ENCODE measurements around the gene INHBB.

Gene INHBB

GRCh38 chr2:120358734-120359465 is 13.0 kb downstream of the INHBB start:
- no peak for DNase-seq

- DNase-seq, result no peak
Measured at GRCh38 chr2:120360307-120360855, 14.4 kb downstream of the INHBB start.

- no peak for DNase-seq
Measured at GRCh38 chr2:120362926-120363325, 17.0 kb downstream of the INHBB start.

GRCh38 chr2:120365236-120365793 is 19.4 kb downstream of the INHBB start:
- no peak for DNase-seq

GRCh38 chr2:120366698-120367097 is 20.8 kb downstream of the INHBB start:
- DNase-seq, result no peak

GRCh38 chr2:120367221-120367620 is 21.3 kb downstream of the INHBB start:
- DNase-seq, result no peak

- DNase-seq, result peak; percentile 57
Measured at GRCh38 chr2:120367649-120368048, 21.7 kb downstream of the INHBB start.

GRCh38 chr2:120368086-120368485 is 22.1 kb downstream of the INHBB start:
- DNase-seq, result no peak

- DNase-seq, result no peak
Measured at GRCh38 chr2:120369250-120369649, 23.3 kb downstream of the INHBB start.

GRCh38 chr2:120371969-120372625 is 26.2 kb downstream of the INHBB start:
- DNase-seq, result no peak

GRCh38 chr2:120372816-120373215 is 26.9 kb downstream of the INHBB start:
- no peak for DNase-seq

GRCh38 chr2:120373424-120373823 is 27.5 kb downstream of the INHBB start:
- no peak for DNase-seq

- no peak for DNase-seq
Measured at GRCh38 chr2:120374821-120375220, 28.9 kb downstream of the INHBB start.

- no peak for DNase-seq
Measured at GRCh38 chr2:120375251-120376020, 29.5 kb downstream of the INHBB start.

- DNase-seq, result no peak
Measured at GRCh38 chr2:120376101-120376500, 30.2 kb downstream of the INHBB start.

GRCh38 chr2:120376679-120377640 is 31.0 kb downstream of the INHBB start:
- DNase-seq, result no peak

GRCh38 chr2:120378605-120379004 is 32.7 kb downstream of the INHBB start:
- DNase-seq, result no peak

- DNase-seq, result no peak
Measured at GRCh38 chr2:120379916-120380893, 34.3 kb downstream of the INHBB start.

GRCh38 chr2:120381192-120381591 is 35.3 kb downstream of the INHBB start:
- DNase-seq, result no peak

GRCh38 chr2:120381661-120382060 is 35.7 kb downstream of the INHBB start:
- no peak for DNase-seq
